Caco-2 (cell line): Measurements from ENCODE around the gene CCDC28B. TPM values are rescaled to one million over a fixed set of nuclear protein-coding genes. Genes with fewer than 3 reads are reported as not detected.

ENCODE experiments used
- BruUV-seq: library from RNA; stranded (reverse); fragments of 400-500 nt; replicated peaks from 2 replicates; lab custom pipeline; 2021; lab: Mats Ljungman, UMichigan
- CTCF ChIA-PET: fragments of 300-600 bp; sonication (Branson Sonifier 250); formaldehyde crosslinking; loops from one replicate; lab custom pipeline; 2022; ENCODE audit warnings: antibody characterized with exemption; lab: Charles Lee
- POLR2A ChIA-PET: fragments of 300-600 bp; sonication (Branson Sonifier 250); formaldehyde crosslinking; loops from one replicate; lab custom pipeline; 2022; ENCODE audit warnings: antibody characterized with exemption; lab: Charles Lee
- DNase-seq, 2 experiments: peaks; one replicate each; pipeline versions ENCODE4 v3.0.0 to v3.0.0-alpha.2; 2020 to 2022
- H3K27me3 ChIP-seq: replicated peaks from 2 replicates; pipeline ENCODE4 v1.6.0; 2011; ENCODE audit warnings: low read length; ENCODE audit not compliant: control insufficient read depth, insufficient read depth
- H3K36me3 ChIP-seq: 2 replicates; pipeline ENCODE4 v1.5.1; 2011; ENCODE audit warnings: low read length; ENCODE audit not compliant: control insufficient read depth, insufficient read depth
- H3K4me1 ChIP-seq: fragments of 250-450 bp; sonication (Bioruptor Pico); 2 replicates; pipeline ENCODE4 v1.5.1; 2020; ENCODE audit warnings: mild to moderate bottlenecking
- H3K4me3 ChIP-seq: 2 replicates; pipeline ENCODE4 v1.5.1; 2011; ENCODE audit warnings: low read depth, mild to moderate bottlenecking, control low read depth, low read length
- H3K9me3 ChIP-seq: fragments of 250-450 bp; sonication (Bioruptor Pico); 2 replicates; pipeline ENCODE4 v1.5.1; 2020; ENCODE audit warnings: mild to moderate bottlenecking, moderate library complexity
- H3K27ac Mint-ChIP-seq: one replicate; pipeline ENCODE4 v1.8.0; 2022; ENCODE audit warnings: mixed read lengths; ENCODE audit not compliant: unreplicated experiment
- H3K27me3 Mint-ChIP-seq: one replicate; pipeline ENCODE4 v1.8.0; 2022; ENCODE audit warnings: mixed read lengths; ENCODE audit not compliant: insufficient read depth, unreplicated experiment
- H3K36me3 Mint-ChIP-seq: one replicate; pipeline ENCODE4 v1.8.0; 2022; ENCODE audit warnings: mild to moderate bottlenecking, mixed read lengths; ENCODE audit not compliant: insufficient read depth, unreplicated experiment
- H3K4me1 Mint-ChIP-seq: one replicate; pipeline ENCODE4 v1.8.0; 2022; ENCODE audit warnings: low read depth, mixed read lengths; ENCODE audit not compliant: unreplicated experiment
- H3K4me3 Mint-ChIP-seq: one replicate; pipeline ENCODE4 v1.8.0; 2022; ENCODE audit warnings: mild to moderate bottlenecking, moderate library complexity, mixed read lengths; ENCODE audit not compliant: unreplicated experiment
- H3K9me3 Mint-ChIP-seq: one replicate; pipeline ENCODE4 v1.8.0; 2022; ENCODE audit warnings: mixed read lengths; ENCODE audit not compliant: unreplicated experiment
- CTCF ChIP-seq, 2 experiments: fragments of 200-600 bp in 1 of 2; IDR thresholded peaks; 1 replicate in 1 of 2; 2 replicates in 1 of 2; pipeline versions ENCODE4 v1.5.1 to v1.8.0; 2011 to 2022; ENCODE audit warnings: antibody characterized with exemption in 1 of 2, control low read depth in 1 of 2, inconsistent platforms in 1 of 2, low read depth in 1 of 2, low read length in 1 of 2, mild to moderate bottlenecking in 1 of 2, moderate library complexity in 1 of 2; ENCODE audit not compliant: insufficient read depth in 1 of 2, severe bottlenecking in 1 of 2, unreplicated experiment in 1 of 2
- intact Hi-C: fragments of 100-400 bp; cut with micrococcal nuclease; formaldehyde crosslinking; loops from one replicate; pipeline ENCODE4 v1.10.0; 2022; ENCODE audit not compliant: unreplicated experiment
- total RNA-seq: library from RNA; stranded (reverse); gene quantifications from 2 replicates; pipeline ENCODE4 v1.2.3, GENCODE V29; 2022

The CCDC28B gene
- total RNA-seq, 1 experiment from 2014 or later, result 3.9 TPM

DNA sequence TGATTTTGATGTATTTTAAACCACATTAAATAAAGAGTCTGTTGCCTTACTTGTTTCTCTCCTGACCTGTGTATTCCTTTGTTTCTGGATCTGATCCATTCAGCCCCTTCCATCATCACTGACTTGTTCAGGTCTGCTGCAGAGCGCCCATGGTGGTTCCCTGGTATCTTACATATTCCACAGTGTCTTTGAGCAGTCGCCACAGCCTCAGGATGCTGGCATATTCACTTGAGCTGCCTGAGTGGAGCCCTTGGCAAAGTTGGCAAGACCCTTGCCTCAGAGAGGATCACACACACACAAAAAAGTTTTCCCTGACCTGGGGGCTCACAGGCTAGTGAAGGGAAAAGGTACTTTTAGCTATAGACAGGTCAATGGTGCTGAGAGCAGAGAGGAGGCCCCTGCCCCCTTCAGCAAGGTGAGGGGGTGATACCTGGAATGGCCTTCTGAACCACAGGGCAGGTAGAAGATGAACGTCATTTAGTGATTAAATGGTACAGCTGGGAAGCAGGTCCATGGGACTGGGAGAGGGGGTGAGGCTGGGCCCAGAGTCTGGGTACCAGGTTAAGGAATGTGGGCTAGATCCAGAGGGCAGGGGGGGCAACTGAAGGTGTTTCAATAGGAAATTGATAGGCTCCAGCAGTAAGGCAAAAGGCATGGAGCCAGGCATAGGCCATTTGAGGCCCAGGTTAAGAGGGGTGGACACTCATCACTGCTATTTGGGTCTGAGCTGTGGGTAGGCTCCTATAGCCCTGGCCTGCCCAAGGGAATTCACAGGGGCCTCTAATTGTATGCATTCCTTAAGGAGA is 2.0 kb upstream of the CCDC28B start:
- CTCF ChIA-PET, result no interaction called here
- H3K36me3 ChIP-seq, result no peaks in the 10 kb centered on the region
- no peaks in the 10 kb centered on the region for H3K27me3 ChIP-seq
- no peak overlapping the region for H3K4me3 ChIP-seq
- no peaks in the 10 kb centered on the region for H3K4me1 Mint-ChIP-seq
- no peak for TF ChIP-seq CTCF (IDR thresholded peaks at IDR 0.05; ENCODE audit: insufficient read depth in 1 of 2, low read depth in 1 of 2, low read length in 1 of 2, severe bottlenecking in 1 of 2, unreplicated experiment in 1 of 2)
- H3K36me3 Mint-ChIP-seq, result peaks cover 42% of the 10 kb centered on the region
- H3K4me3 Mint-ChIP-seq, result no peak overlapping the region
- no TSS peak for BruUV-seq
- POLR2A ChIA-PET, result no interaction called here
- intact Hi-C loops, result no loop called here
- H3K27ac Mint-ChIP-seq, result no peak overlapping the region
- H3K9me3 Mint-ChIP-seq, result no peaks in the 10 kb centered on the region
- no peak for DNase-seq
- no peaks in the 10 kb centered on the region for H3K27me3 Mint-ChIP-seq
- H3K4me1 ChIP-seq, result peaks cover 4% of the 10 kb centered on the region; the same call in 1 of the 2 replicates
- no peaks in the 10 kb centered on the region for H3K9me3 ChIP-seq

DNA sequence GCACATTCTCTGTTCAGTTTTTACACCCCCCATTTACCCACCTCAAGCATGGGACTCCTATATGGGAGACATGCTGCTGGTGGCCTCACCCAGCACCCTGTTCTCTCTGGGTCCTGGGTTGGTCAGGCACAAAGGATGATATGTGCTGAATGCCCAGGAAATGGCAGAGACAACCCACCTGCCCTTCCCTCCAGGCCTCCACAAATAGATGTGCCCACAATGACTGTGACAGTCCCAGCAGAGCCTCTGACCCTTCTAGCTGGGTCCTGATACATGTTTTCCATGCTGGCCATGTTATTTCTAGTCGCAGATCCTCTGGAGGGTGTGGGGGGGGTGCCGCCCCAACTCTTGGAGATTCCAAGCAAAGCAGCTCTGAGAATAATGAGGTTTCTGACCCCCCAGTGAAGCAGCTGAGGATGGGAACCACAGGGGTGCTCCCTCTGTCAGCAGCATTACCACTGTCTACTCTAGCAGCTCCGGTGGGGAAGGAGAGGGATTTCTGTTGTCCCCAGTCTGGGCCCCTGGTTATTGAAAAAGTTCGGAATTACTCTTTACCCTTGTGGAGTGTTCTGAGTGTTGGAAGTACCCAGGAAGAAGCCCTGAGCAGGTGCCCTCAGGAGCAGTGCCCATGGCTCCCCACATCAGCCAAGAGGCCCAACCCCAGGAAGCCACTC is 1.2 kb upstream of the CCDC28B start:
- H3K27me3 Mint-ChIP-seq, result no peaks in the 10 kb centered on the region
- no peak for TF ChIP-seq CTCF (IDR thresholded peaks at IDR 0.05; ENCODE audit: insufficient read depth in 1 of 2, low read depth in 1 of 2, low read length in 1 of 2, severe bottlenecking in 1 of 2, unreplicated experiment in 1 of 2)
- H3K9me3 Mint-ChIP-seq, result no peaks in the 10 kb centered on the region
- H3K4me3 Mint-ChIP-seq, result no peak overlapping the region
- no peak overlapping the region for H3K27ac Mint-ChIP-seq
- no peaks in the 10 kb centered on the region for H3K27me3 ChIP-seq
- no peaks in the 10 kb centered on the region for H3K36me3 ChIP-seq
- peaks cover 34% of the 10 kb centered on the region for H3K36me3 Mint-ChIP-seq
- no peak for DNase-seq
- ChIA-PET CTCF (interaction anchor here (1.1 kb wide), 1 partner anchor 41 kb away, joined by 5 read pairs; no protein-coding TSS in a partner anchor), POLR2A (interaction anchor here (0.6 kb wide), 1 partner anchor 38 kb away, joined by 5 read pairs; no protein-coding TSS in a partner anchor)
- H3K9me3 ChIP-seq, result no peaks in the 10 kb centered on the region
- BruUV-seq, result no TSS peak
- H3K4me1 ChIP-seq, result peaks cover 4% of the 10 kb centered on the region; the same call in 1 of the 2 replicates
- H3K4me3 ChIP-seq, result no peak overlapping the region
- no peaks in the 10 kb centered on the region for H3K4me1 Mint-ChIP-seq
- intact Hi-C loops, result no loop called here

DNA sequence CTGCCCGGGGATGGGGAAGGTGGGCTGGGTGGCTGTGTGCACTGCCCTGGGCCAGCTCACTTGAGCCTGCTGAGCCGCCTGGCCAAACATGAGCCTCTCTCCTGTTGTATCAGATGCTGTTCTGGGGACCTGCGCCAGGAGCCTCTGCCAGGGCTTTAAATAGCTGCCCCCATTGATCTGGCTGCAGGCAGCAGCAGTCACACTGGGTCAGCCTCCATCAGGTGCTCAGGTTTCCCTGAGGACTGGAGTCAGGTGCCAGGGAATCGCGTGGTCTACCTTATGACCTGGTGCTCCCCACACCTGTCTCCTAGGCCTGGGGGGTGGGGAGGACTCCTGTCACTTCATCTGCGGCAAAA is 700 bp upstream of the CCDC28B start:
- Histone ChIP-seq H3K36me3 (no peaks in the 10 kb centered on the region), H3K9me3 (no peaks in the 10 kb centered on the region), H3K4me1 (peaks cover 4% of the 10 kb centered on the region; the same call in 1 of the 2 replicates), H3K4me3 (peak overlapping the region; percentile 60; the same call in 1 of the 2 replicates), H3K27me3 (no peaks in the 10 kb centered on the region)
- no peaks in the 10 kb centered on the region for H3K9me3 Mint-ChIP-seq
- peaks cover 29% of the 10 kb centered on the region for H3K36me3 Mint-ChIP-seq
- TF ChIP-seq CTCF (IDR thresholded peaks at IDR 0.05; ENCODE audit: insufficient read depth in 1 of 2, low read depth in 1 of 2, low read length in 1 of 2, severe bottlenecking in 1 of 2, unreplicated experiment in 1 of 2), result no peak
- POLR2A ChIA-PET, result interaction anchor here (0.6 to 1.1 kb wide), 2 partner anchors 20 to 38 kb away, joined by 4 to 5 read pairs; partner anchors contain the start of gene TXLNA
- H3K27me3 Mint-ChIP-seq, result no peaks in the 10 kb centered on the region
- no peak for DNase-seq
- H3K4me3 Mint-ChIP-seq, result peak overlapping the region; percentile 80
- no peaks in the 10 kb centered on the region for H3K4me1 Mint-ChIP-seq
- CTCF ChIA-PET, result interaction anchor here (1.1 kb wide), 1 partner anchor 41 kb away, joined by 5 read pairs; no protein-coding TSS in a partner anchor
- no TSS peak for BruUV-seq
- peak overlapping the region; percentile 68 for H3K27ac Mint-ChIP-seq
- intact Hi-C loops, result no loop called here
